Measurements from ENCODE around the gene NDUFB3.

Gene NDUFB3

DNA sequence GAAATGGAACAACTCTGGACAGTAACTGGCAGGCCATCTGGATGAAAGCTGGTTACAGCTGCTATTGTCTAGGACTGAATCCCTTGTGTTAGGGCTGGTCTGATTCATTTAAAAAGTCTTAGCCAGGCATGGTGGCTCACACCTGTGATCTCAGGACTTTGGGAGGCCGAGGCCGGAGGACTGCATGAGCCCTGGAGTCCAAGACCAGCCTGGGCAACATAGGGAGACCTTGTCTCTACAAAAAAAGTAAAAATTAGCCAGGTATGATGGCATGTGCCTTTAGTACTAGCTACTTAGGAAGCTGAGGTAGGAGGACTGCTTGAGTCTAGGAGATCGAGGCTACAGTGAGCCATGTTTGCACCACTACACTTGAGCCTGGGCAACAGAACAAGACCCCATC, 28.7 kb downstream of the NDUFB3 start:
- no peak for DNase-seq

DNA sequence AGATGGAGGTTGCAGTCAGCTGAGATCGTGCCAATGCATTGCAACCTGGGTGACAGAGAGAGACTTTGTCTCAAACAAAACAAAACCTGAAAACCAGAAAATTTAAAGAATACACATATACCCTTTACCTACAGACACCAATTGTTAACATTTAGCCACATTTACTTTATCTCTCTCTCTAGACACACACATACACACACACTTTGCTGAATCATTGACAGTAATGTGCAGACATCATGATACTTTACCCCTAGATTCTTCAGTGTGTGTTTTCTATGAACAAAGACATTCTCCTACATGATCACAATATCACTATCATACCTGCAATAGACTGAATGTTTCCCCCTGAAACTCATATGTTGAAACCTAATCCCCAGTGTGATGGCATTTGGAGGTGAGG, 34.0 kb downstream of the NDUFB3 start:
- DNase-seq = no peak

DNA sequence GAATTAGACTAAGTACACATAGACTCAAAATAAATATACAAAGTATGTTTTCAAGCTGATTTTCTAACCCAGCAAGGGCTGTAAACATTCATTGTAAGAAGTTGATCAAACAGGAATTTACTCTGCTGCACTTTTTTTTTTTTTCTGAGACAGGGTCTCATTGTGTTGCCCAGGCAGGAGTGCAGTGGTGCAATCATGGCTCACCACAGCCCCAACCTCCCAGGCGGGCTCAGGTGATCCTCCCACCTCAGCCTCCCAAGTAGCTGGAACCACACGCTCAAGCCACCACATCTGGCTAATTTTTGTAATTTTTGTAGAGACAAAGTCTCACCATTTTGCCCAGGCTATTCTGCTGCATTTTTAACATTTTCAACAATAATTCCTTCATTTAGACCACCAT, 35.8 kb downstream of the NDUFB3 start:
- DNase-seq = no peak

DNA sequence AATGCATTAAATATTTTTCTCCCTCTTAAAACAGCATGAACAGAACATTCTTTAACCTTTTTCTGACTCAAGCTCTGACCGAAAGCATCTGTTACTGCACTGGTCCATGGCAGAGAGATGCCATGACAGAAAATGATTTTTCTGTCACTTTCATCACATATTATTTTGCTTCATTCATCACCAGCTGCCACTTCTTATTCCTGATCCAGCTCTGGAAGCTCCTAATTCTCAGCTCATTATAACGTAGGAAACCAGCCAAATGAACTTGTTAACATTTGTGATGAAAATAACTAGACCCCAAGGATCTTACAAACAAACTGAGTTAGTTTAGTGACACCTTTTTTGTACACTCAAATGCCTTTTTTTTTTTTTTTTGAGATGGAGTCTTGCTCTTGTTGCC, 36.5 kb downstream of the NDUFB3 start:
- no peak for DNase-seq

DNA sequence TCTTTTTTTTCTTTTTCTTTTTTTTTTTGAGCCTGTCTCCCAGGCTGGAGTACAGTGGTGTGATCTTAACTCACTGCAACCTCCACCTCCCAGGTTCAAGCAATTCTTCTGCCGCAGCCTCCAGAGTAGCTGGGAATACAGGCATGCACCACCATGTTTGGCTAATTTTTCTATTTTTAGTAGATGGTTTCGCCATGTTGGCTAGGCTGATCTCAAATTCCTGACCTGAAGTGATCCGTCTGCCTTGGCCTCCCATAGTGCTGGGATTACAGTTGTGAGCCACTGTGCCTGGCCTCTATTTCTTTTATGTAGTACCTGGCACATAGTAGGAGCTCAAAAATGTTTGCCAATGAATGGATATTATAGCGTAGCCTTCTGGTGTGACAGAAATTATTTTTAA, 37.4 kb downstream of the NDUFB3 start:
- no peak for DNase-seq

DNA sequence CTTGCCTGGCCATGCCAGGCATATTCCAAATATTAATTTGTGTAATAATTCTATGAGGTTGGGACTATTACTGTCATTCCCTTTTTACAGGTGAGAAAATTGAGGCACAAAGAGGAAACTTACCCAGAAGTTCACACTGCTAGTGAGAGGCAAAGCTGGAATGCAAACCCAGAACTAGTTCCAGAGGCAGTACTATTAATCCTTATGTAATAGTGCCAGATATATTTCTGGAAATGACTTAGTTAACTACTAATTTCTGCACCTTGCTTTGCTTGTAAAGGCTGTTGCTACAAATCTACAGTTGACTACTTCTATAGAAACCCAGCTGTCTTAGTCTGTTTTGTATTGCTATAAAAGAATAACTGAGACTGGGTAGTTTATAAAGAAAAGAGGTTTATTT, 38.8 kb downstream of the NDUFB3 start:
- DNase-seq = no peak

DNA sequence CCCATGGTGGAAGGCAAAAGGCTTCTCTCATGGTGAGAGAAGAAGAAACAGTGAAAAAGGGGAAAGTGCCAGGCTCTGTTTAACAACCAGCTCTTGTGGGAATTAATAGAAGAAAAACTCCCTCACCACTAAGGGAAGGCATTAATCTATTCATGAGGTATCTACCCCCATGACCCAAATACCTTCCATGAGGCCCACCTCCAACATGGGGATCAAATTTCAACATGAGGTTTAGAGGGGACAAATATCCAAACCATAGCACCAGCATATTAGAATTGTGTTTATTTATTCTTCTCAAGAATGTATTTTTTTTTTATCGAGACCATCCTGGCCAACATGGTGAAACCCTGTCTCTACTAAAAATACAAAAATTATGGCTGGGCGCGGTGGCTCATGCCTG, 39.3 kb downstream of the NDUFB3 start:
- no peak for DNase-seq

DNA sequence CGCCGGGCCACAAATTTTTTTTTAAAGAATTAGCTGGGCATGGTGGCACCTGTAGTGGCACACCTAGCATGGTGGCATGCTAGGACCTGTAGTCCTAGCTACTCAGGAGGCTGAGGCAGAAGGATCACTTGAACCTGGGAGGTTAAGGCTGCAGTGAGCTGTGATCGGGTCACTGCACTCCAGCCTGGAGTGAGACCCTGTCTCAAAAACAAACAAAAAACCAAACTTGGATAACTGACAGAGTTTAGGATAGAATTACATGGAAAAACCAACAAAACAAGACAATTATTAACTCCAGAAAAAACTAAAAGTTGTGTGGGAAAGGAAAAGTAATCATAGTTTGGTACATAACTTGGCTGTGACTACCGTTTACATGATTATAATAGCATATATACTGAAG, 42.5 kb downstream of the NDUFB3 start:
- no peak for DNase-seq

DNA sequence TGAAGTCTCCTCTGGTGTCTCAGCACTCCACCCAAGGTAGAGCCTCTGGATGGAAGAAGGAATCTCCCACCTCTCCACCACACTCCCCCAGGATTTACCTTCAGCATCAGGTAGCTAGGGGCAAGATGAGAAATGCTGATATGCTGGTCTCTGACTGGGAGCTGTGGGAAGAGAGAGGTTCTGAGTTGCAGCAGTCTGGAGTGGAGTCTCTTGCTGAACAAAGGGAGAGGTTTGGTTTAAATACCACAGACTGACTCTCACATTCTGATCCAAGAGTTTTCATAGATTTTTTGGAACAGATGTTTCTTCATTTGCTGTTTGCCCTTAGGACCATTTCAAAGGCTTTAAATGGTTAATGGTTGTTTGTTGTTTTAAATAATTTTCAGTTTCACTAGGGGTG, 43.0 kb downstream of the NDUFB3 start:
- DNase-seq = no peak

DNA sequence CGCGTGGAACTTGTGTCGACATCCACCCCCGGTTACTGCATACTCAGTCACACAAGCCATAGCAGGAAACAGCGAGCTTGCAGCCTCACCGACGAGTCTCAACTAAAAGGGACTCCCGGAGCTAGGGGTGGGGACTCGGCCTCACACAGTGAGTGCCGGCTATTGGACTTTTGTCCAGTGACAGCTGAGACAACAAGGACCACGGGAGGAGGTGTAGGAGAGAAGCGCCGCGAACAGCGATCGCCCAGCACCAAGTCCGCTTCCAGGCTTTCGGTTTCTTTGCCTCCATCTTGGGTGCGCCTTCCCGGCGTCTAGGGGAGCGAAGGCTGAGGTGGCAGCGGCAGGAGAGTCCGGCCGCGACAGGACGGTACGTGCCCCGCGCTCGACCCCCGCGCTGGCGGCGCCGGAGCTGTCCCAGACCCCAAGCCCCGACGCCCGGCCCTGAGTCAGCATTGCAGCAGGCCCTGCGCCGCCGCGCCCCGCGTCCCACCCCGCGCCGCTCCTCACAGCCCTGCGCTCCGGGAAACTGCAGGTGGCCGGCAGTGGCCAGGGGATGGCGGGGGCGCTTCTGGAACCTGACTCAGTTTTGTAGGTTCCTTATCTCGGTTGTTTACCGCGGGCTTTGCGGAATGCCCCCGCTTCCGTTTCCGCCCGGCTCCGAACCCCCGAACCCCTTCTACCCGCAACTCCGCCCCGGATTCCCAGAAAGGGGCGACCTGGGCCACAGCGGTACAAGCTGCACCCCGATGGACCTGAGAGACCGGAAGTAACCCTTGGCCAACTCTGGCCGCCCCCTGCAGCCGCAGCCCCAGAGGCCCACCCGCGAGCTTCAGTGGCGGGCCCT, 44.5 kb downstream of the NDUFB3 start, which contains the start of gene CFLAR:
Gene CFLAR, plus strand, starts transcription at position 50 of the 844 bp plus-strand sequence. CDS start 13,702 bp downstream, outside the sequence.
- DNase-seq = peak; percentile 91

DNA sequence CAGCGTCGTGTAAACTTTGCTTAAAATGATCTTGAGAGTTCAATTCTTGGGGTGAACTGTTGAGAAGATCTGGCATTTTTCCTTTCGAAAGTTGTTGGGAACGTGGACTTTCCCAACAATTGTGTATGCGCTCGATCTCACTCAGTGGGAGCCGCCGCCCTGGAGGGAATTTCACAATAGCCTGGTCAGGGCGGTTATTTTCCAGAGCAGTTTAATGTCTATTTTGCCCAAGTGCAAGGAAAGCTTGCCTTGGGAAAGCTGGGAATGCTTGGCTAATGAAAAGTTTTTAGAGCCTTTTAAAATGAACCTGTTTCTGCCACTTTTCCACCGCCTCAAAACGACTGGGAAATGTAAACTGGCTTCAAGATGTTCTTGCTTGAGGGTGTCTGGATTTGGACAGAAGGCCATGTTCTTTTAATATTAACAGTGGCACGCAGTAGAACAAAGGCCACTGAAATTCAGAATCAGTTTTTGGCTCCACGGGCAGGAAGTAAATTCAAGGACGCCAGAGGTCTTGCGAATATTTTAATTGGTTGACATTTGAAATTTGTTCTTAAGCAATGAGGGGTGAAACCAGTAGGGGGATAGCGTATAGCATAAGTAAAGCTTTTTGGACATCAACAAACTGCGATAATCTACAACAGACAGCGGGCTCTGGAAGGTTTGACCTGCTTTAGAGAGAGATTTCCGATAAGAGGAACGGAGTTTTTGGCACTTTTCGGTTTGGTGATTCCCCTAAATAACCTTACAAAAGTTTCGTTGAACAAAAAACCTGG, 45.3 kb downstream of the NDUFB3 start:
- peak; percentile 64 for DNase-seq

DNA sequence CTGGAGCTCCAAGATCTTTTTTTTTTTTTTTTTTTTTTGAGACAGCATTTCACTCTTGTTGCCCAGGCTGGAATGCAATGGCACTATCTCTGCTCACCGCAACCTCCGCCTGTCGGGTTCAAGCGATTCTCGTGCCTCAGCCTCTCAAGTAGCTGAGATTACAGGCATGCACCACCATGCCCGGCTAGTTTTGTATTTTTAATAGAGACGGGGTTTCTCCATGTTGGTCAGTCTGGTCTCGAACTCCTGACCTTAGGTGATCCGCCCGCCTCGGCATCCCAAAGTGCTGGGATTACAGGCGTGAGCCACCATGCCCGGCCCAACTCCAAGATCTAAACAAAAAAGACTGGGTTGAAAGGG, 45.9 kb downstream of the NDUFB3 start:
- peak; percentile 77 for DNase-seq

DNA sequence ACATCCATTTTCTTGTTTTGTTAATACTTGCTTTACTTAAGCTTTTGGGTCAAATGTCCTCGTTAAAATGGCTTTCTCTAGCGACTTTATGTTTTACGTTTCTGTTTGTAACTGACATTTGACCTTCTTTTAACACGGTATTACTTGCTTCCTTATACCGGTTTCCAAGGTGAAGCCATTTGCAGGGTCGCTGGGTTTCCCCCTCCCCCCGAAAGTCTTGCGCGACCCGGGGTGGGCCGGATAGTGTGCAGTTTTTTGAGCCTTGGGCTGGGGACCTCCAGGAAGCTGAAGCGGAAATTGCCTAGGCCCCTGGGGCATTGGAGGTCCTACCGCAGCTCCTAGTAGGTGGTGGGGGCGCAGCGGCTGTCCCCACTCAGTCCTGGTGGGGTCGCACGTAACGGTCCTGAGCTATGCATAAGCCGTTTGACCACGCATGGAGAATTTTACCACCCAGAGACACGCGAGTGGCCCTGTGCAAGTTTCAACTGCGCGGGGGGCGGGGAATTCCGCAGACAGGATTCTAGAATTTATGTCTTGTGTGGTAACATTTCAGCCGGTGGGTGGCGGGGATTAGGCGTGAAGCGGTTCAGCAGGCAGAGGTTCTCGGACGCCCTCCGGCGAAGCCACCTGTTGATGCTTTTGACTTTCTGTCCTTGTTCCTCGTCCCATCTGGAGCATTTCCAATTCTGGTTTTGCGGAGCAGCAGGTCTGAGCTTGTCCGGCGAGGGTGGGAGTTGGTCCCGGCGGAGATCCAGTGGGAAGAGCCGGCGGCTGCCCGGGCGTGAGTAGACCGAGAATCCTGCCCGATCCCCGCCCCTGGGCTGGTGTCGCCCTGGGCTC, 46.5 kb downstream of the NDUFB3 start:
- DNase-seq = peak; percentile 94

DNA sequence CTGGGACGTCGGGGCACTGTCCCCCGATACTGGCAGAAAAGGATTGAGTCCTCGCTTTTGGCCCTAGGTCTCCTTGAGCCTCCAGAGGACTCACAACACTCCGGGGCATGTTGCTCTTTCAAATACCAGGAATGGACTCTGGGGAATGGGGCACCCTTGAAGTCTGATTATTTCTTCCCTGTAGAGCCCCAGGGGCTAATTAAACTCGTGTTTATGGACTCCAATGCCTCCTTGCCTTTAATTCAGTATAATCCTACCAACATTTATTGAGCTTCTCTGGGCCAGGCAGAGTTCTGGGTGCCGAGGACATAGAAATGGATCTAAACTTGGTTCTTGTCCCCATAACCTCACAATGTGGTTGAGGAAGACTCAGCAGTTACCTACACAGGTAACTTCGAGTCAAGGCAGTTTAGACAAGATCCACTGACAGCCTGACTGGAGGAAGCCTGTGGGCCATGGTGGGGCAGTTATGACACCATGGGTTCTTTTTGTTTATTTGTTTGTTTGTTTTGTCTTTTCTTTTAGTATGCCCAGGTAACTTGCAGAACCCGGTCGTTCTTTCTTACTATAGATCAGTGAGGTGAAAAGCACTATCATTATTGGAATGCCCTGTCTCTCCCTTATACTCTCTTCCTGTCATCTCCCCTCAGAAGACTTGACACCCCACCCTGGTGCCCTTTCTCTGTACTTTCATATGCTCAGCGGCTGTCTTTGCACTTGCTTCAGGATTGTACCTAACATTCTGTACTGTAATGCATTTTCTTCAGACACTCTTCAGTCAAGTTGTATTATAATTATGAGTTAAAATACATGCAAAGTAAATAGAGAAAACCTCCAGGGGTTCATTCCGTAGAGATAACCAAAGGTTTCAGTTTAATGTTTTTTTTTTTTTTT, 47.4 kb downstream of the NDUFB3 start:
- DNase-seq = no peak

DNA sequence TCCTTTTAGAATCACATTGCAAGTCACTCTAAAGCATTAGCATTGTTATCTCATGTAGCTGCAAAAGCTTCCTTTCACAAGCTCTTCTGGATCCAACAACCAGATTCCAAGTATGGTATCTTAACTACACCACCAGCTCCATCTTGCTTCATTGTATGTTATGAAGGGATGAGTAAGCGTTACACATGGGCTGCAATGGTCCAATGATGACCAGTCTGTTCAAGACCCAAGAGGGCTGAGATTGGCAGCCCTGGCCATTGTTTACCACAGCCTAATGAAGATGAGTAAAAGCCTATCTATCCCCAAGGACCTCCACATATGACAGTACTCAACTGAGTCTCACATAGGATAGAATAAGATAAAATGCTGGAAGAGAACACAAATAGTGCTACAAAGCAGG, 50.5 kb downstream of the NDUFB3 start:
- DNase-seq = no peak

DNA sequence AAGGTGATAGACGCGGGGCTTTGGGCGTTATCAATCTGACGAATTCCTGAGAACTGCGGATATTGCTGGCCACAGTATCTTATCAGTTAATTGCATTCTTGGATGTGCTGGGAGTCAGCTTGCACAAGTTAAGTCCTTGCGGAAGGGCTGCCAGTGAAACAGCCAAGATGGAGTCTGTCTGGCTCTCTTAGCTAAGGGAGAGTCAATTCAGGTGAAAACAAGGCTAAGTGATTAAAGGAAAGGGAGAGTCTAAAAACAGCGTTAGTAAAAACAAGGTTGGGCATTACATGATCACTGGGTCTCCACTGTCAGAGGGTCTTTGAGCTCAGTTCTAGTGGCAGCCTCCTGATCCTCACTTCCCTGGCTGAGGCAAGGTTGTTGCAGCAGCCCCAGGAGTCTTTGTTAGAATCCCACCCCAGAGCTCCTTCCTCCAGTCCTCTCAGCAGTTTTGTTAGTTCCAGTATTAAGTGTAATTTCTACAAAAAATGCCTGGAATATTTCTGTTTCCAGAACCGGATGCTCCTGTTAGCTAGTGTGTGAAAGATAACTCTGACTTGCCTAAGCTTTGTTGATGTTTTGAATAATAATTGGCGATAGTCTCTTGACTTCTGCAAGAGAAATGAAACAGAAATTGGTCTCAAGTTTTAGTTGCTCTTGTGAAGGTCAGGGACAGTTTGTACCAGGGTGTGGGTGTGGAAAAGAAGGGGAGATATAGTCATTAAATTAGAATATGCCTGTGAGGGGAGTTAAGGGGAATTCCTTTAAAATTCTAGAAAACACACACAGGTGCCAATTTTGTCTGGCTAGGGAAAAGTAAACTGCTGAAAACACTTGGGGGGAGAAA, 54.7 kb downstream of the NDUFB3 start:
- DNase-seq = no peak

DNA sequence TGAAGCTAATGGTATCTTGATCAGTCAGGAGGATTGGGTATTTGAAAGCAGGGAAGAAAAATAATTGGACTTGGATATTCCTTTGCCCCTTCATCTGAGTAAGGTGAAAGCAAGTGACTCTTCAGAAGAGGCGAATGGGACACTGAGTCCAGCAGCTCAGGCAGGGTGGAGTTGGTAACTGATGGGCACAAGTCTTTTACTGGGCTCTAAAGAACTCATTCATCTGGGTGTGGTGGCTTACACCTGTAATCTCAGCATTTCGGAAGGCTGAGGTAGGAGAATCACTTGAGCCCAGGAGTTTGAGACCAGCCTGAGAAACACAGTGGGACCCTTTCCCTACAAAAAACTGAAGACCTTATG, 55.3 kb downstream of the NDUFB3 start:
- DNase-seq = no peak

DNA sequence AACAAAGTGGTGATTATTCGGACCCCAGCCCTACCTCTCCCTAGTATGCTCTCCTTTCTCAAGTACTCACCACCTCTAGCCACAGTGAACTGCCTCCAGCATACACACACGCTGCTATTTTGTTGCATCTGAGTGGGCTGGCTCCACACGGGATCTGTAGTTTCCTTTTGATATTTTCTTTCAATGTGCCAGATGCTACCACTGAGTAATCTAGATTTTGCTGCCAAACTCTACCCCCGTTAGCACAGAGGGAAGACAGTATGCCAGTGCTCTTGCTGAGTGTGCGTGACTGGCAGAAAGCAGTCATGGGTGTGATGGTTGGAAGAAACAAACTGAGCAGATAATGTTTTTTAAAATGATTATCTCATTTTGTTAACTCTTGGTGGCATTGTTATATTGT, 55.8 kb downstream of the NDUFB3 start:
- peak; percentile 74 for DNase-seq

DNA sequence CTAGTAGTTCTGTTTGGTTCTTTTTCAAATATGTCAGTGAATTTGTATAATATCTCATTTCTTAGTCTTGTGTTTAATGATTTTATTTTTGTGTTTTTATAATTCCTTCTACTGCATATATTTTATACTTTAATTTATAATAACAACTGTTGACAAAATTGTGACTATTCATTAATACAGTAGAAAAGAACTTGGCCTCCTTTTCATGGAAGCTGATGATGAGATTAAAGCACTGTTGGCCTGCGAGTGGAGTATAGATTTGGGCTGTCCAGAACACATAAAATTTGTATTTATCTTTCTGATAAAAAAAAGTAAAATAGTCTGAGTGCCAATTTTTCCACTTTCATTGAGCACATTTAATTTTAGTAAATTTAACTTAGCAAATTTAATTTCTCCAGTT, 56.2 kb downstream of the NDUFB3 start:
- DNase-seq = no peak

DNA sequence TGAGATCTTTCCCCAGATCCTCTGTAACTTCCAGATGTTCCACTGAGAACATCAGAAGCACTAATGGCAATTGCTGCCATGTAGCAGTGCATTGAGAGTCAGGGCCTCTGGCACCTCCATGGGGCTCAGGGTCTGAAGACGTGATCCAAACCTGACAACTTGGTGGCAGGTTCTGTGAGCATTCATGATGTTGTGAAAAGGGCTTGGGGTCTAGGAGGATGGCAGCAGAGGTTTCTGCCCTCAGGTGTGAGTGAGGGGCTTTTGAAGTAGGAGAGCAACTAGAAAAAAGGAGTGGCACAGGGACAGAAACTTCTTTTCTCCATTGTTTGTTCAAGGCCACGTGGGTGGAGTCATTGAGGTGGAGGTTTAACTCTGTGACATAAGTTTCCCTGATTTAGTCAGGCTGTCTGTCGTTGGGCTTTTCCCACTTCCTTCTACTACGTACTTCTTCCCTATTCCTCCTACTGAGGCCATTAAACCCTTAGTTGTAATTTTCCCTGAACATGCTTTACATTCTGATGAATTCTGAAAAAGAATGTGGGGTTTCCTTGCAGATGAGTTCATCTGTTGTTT, 57.2 kb downstream of the NDUFB3 start:
- peak; percentile 80 for DNase-seq
